NB4 (cell line): ENCODE measurements around the gene DCLRE1B.

Source experiments
- POLR2A ChIP-seq: IDR thresholded peaks from 2 replicates; pipeline ENCODE4 v1.6.1; 2011; ENCODE audit warnings: mild to moderate bottlenecking; ENCODE audit not compliant: insufficient read length; ENCODE audit errors: extremely low read depth
- TF ChIP-seq, protein P1 (sequence below): IDR thresholded peaks from one replicate; pipeline ENCODE4 v1.5.1; 2012; ENCODE audit warnings: low read depth, low read length

DNA sequence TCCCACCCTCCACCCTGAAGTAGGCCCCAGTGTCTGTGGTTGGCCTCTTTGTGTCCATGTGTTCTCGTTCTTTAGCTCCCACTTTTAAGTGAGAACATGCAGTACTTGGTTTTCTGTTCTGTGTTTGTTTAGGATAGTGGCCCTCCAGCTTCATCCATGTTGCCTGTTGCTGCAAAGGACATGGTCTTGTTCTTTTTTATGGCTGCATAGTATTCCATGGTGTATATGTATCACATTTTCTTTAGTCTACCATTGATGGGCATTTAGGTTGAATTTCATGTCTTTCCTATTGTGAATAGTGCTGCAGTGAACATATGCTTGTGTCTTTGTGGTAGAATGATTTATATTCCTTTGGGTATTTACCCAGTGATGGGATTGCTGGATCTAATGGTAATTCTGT is 30.1 kb downstream of the DCLRE1B start:
- TF ChIP-seq, protein P1, sequence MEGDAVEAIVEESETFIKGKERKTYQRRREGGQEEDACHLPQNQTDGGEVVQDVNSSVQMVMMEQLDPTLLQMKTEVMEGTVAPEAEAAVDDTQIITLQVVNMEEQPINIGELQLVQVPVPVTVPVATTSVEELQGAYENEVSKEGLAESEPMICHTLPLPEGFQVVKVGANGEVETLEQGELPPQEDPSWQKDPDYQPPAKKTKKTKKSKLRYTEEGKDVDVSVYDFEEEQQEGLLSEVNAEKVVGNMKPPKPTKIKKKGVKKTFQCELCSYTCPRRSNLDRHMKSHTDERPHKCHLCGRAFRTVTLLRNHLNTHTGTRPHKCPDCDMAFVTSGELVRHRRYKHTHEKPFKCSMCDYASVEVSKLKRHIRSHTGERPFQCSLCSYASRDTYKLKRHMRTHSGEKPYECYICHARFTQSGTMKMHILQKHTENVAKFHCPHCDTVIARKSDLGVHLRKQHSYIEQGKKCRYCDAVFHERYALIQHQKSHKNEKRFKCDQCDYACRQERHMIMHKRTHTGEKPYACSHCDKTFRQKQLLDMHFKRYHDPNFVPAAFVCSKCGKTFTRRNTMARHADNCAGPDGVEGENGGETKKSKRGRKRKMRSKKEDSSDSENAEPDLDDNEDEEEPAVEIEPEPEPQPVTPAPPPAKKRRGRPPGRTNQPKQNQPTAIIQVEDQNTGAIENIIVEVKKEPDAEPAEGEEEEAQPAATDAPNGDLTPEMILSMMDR = no peak
- no peak for TF ChIP-seq POLR2A
